AG04450 (cell line): ENCODE results near the gene FBN1. TPM values are rescaled to one million over a fixed set of nuclear protein-coding genes. Genes with fewer than 3 reads are reported as not detected.

Experiments
- CTCF ChIA-PET: fragments of 300-600, 350-600 bp; formaldehyde crosslinking; extraction: SDS; loops from one replicate; lab custom pipeline; 2022; ENCODE audit warnings: antibody characterized with exemption, inconsistent platforms; lab: Charles Lee
- POLR2A ChIA-PET: fragments of 350-600 bp; formaldehyde crosslinking; extraction: SDS; loops from one replicate; lab custom pipeline; 2021; ENCODE audit warnings: antibody characterized with exemption, inconsistent platforms; lab: Yijun Ruan, JAX
- DNase-seq: peaks from one replicate; pipeline ENCODE4 v3.0.0-alpha.2; 2011; ENCODE audit warnings: low read depth, low spot score
- H3K27ac ChIP-seq: one replicate; pipeline ENCODE4 v1.5.1; 2012; ENCODE audit warnings: low read depth, low read length, control low read depth
- H3K27me3 ChIP-seq: one replicate; pipeline ENCODE4 v1.6.0; 2012; ENCODE audit warnings: low read length; ENCODE audit not compliant: control insufficient read depth, insufficient read depth
- H3K4me3 ChIP-seq: 2 replicates; pipeline ENCODE4 v1.5.1; 2011; ENCODE audit warnings: mild to moderate bottlenecking, low read depth, low read length, control low read depth
- H3K9me3 ChIP-seq: 2 replicates; pipeline ENCODE4 v1.5.1; 2012; ENCODE audit warnings: low read length; ENCODE audit not compliant: control insufficient read depth, insufficient read depth
- CTCF ChIP-seq: IDR thresholded peaks from 2 replicates; pipeline ENCODE4 v1.5.1; 2011; ENCODE audit warnings: low read depth, low read length, control low read depth, inconsistent platforms
- polyA plus RNA-seq: library from polyadenylated mRNA; depleted of rRNA; stranded (reverse); fragments of >200 nt; gene quantifications from 2 replicates; pipeline ENCODE4 v1.2.3, GENCODE V29; 2011

The FBN1 gene
- polyA plus RNA-seq, 1 experiment, result 530 TPM

GRCh38 chr15:48592221-48592731 is 53.2 kb downstream of the FBN1 start:
- POLR2A ChIA-PET, result interaction anchor here (1.0 kb wide), 1 partner anchor 25 kb away, joined by 3 read pairs; no protein-coding TSS in a partner anchor

GRCh38 chr15:48590723-48591122 is 54.8 kb downstream of the FBN1 start:
- no peaks in the 10 kb centered on the region for H3K27me3 ChIP-seq
- H3K4me3 ChIP-seq, result no peak overlapping the region
- no peaks in the 10 kb centered on the region for H3K9me3 ChIP-seq
- CTCF ChIA-PET, result no interaction called here
- TF ChIP-seq CTCF, result no peak
- POLR2A ChIA-PET, result no interaction called here
- no peak for DNase-seq
- no peak overlapping the region for H3K27ac ChIP-seq

More at GRCh38 chr15:48592221-48592731, 53.2 kb downstream of the FBN1 start:
- no peak for TF ChIP-seq CTCF
- Histone ChIP-seq H3K27ac (peak overlapping the region; percentile 47), H3K27me3 (no peaks in the 10 kb centered on the region), H3K4me3 (no peak overlapping the region), H3K9me3 (no peaks in the 10 kb centered on the region)
- peak; percentile 79 for DNase-seq
- CTCF ChIA-PET, result interaction anchor here (1.8 kb wide), 1 partner anchor 85 kb away, joined by 5 read pairs; no protein-coding TSS in a partner anchor

- no peaks in the 10 kb centered on the region for H3K27me3 ChIP-seq
- no peaks in the 10 kb centered on the region for H3K9me3 ChIP-seq
- CTCF ChIA-PET, result interaction anchor here (0.6 kb wide), 1 partner anchor 227 kb away, joined by 3 read pairs; no protein-coding TSS in a partner anchor
- DNase-seq, result no peak
- TF ChIP-seq CTCF, result no peak
- H3K4me3 ChIP-seq, result no peak overlapping the region
- POLR2A ChIA-PET, result no interaction called here
- H3K27ac ChIP-seq, result no peak overlapping the region
Observed at GRCh38 chr15:48584812-48585563, 60.5 kb downstream of the FBN1 start.

GRCh38 chr15:48584090-48584811 is 61.3 kb downstream of the FBN1 start:
- TF ChIP-seq CTCF, result no peak
- no peaks in the 10 kb centered on the region for H3K9me3 ChIP-seq
- CTCF ChIA-PET, result interaction anchor here (0.6 kb wide), 1 partner anchor 235 kb away, joined by 3 read pairs; no protein-coding TSS in a partner anchor
- no peak for DNase-seq
- POLR2A ChIA-PET, result no interaction called here
- H3K27ac ChIP-seq, result no peak overlapping the region
- no peak overlapping the region for H3K4me3 ChIP-seq
- H3K27me3 ChIP-seq, result no peaks in the 10 kb centered on the region
